Fibroblast of villous mesenchyme (primary cell): Measurements from ENCODE around the gene TMPRSS9. TPM values are rescaled to one million over a fixed set of nuclear protein-coding genes. Genes with fewer than 3 reads are reported as not detected.
"Not testable (repeated sequence)": the region's sequence is repeated elsewhere in the genome, so short reads cannot be mapped to it uniquely, and the experiment has no call there.

ENCODE experiments used
- DNase-seq: peaks from one replicate; pipeline ENCODE4 v3.0.0-alpha.2; 2010; ENCODE audit warnings: low read depth
- H3K4me3 ChIP-seq: 2 replicates; pipeline ENCODE4 v1.5.1; 2011; ENCODE audit warnings: low read depth, mild to moderate bottlenecking, low read length
- CTCF ChIP-seq: IDR thresholded peaks from 2 replicates; pipeline ENCODE4 v1.5.1; 2012; ENCODE audit warnings: low read depth, mild to moderate bottlenecking, low read length; ENCODE audit not compliant: insufficient read depth
- total RNA-seq: library from RNA; depleted of rRNA; stranded (reverse); fragments of >200 nt; gene quantifications from 2 replicates; pipeline ENCODE4 v1.2.3, GENCODE V29; 2012

The TMPRSS9 gene
- total RNA-seq, 1 donor: not detected

- peak; percentile 96 for DNase-seq
- peak overlapping the region; percentile 78 for H3K4me3 ChIP-seq
- no peak for TF ChIP-seq CTCF
Observed at GRCh38 chr19:2462635-2463421, 102.8 kb downstream of the TMPRSS9 start.

- H3K4me3 ChIP-seq, DNase-seq: not testable (repeated sequence)
Observed at GRCh38 chr19:2463694-2464093, 103.6 kb downstream of the TMPRSS9 start.

- no peak for DNase-seq
- no peak overlapping the region for H3K4me3 ChIP-seq
- TF ChIP-seq CTCF: no peak
Observed at GRCh38 chr19:2464389-2464788, 104.3 kb downstream of the TMPRSS9 start.

GRCh38 chr19:2468596-2468995 is 108.5 kb downstream of the TMPRSS9 start:
- H3K4me3 ChIP-seq: no peak overlapping the region
- DNase-seq: no peak
- no peak for TF ChIP-seq CTCF

- no peak for TF ChIP-seq CTCF
- DNase-seq: peak; percentile 41
- H3K4me3 ChIP-seq: no peak overlapping the region
Observed at GRCh38 chr19:2469102-2469914, 109.2 kb downstream of the TMPRSS9 start.

- not testable (repeated sequence) for H3K4me3 ChIP-seq, DNase-seq
Observed at GRCh38 chr19:2469915-2470200, 109.8 kb downstream of the TMPRSS9 start.

GRCh38 chr19:2474232-2475017 is 114.4 kb downstream of the TMPRSS9 start:
- DNase-seq: peak; percentile 91
- TF ChIP-seq CTCF: peak; percentile 84
- peak overlapping the region; percentile 83 for H3K4me3 ChIP-seq
